ENCODE results near the gene CELF5.

The CELF5 gene

DNA sequence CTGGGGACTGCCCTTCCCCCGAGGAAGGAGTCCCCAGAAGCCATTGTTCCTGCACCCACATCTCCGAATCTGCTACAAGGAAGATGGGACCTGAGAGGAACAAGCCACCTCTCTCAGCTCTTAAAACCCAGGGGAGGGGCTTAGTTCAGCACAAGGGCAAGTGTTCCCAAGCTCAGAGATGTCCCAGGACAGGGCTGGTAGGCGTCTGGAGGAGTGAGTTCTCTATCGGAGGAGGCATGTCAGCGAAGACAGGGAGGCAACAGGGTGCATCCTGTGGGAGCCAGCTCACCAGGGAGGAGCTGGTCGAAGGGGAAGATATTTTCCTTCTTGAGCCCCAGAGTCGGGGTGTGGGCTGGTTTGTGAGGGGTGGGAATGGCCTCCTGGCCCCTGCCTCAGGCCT is 54.8 kb downstream of the CELF5 start:
- no peak for DNase-seq (ENCODE audit: low spot score)
- Histone ChIP-seq H3K4me1 (ENCODE audit: control insufficient read depth in 2 of 2, insufficient read depth in 1 of 2, low read depth in 1 of 2, low read length in 2 of 2) (peaks cover 7 to 16% of the 10 kb centered on the region in 2 donors), H3K18ac (ENCODE audit: low read length) (no peak overlapping the region), H3K9me3 (replicated peaks in 1 of 2; ENCODE audit: control insufficient read depth in 2 of 2, insufficient read depth in 1 of 2, low read depth in 1 of 2, low read length in 2 of 2) (no peaks in the 10 kb centered on the region), H2BK12ac (ENCODE audit: low read length) (no peak overlapping the region), H2BK15ac (ENCODE audit: low read length) (no peak overlapping the region), H2BK5ac (ENCODE audit: low read length) (no peak overlapping the region), H2BK120ac (ENCODE audit: low read depth, low read length) (no peak overlapping the region), H3K79me1 (ENCODE audit: low read depth, low read length) (no peaks in the 10 kb centered on the region), H3K14ac (ENCODE audit: low read length) (no peak overlapping the region), H3K23ac (ENCODE audit: low read depth, low read length, poor library complexity) (no peak overlapping the region), H3K27ac (replicated peaks; ENCODE audit: low read length) (no peak overlapping the region), H3K4me3 (ENCODE audit: low read length in 2 of 2) (no peak overlapping the region), H3K36me3 (replicated peaks in 1 of 2; ENCODE audit: control insufficient read depth in 2 of 2, insufficient read depth in 2 of 2, low read length in 2 of 2) (peaks cover 0 to 3% of the 10 kb centered on the region in 2 donors), H2AK5ac (ENCODE audit: low read depth, low read length) (no peak overlapping the region), H4K91ac (ENCODE audit: low read depth, low read length, poor library complexity) (no peak overlapping the region), H3K4me2 (ENCODE audit: insufficient read depth, low read length, poor library complexity, severe bottlenecking) (no peak overlapping the region), H4K8ac (ENCODE audit: low read depth, low read length) (no peak overlapping the region), H3K27me3 (ENCODE audit: control insufficient read depth in 3 of 3, insufficient read depth in 3 of 3, low read depth in 1 of 3, low read length in 3 of 3) (no peaks in the 10 kb centered on the region), H2AFZ (ENCODE audit: low read length) (no peak overlapping the region), H3K9ac (ENCODE audit: low read depth, low read length, poor library complexity) (no peak overlapping the region), H3K4ac (ENCODE audit: low read length) (no peak overlapping the region)
- WGBS, 2 donors (ENCODE audit: extremely low coverage in 2 of 2, insufficient read length in 2 of 2, insufficient replicate concordance in 1 of 2), result no CpG with 5 or more reads among the region's 7 CpGs

DNA sequence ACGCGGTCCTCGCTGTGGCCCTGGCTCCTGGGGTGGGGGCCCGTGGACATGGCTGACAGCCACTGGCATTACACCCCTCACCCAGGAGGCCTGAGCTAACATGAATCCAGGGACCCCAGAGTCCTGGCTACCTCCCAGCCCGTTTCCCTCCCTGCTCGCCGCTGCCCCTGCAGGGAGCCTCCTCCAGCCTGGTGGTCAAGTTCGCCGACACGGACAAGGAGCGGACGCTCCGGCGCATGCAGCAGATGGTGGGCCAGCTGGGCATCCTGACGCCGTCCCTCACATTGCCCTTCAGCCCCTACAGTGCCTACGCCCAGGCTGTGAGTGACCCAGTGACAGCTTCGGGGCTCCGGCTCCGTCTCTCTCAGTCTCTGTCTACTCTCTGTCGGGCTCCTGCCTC is 56.6 kb downstream of the CELF5 start:
- Histone ChIP-seq H3K23ac (ENCODE audit: low read depth, low read length, poor library complexity) (no peak overlapping the region), H2BK120ac (ENCODE audit: low read depth, low read length) (no peak overlapping the region), H2AK5ac (ENCODE audit: low read depth, low read length) (no peak overlapping the region), H3K4me1 (ENCODE audit: control insufficient read depth in 2 of 2, insufficient read depth in 1 of 2, low read depth in 1 of 2, low read length in 2 of 2) (peaks cover 3 to 7% of the 10 kb centered on the region in 2 donors), H3K27me3 (ENCODE audit: control insufficient read depth in 3 of 3, insufficient read depth in 3 of 3, low read depth in 1 of 3, low read length in 3 of 3) (no peaks in the 10 kb centered on the region), H3K4me2 (ENCODE audit: insufficient read depth, low read length, poor library complexity, severe bottlenecking) (no peak overlapping the region), H3K27ac (replicated peaks; ENCODE audit: low read length) (no peak overlapping the region), H3K36me3 (replicated peaks in 1 of 2; ENCODE audit: control insufficient read depth in 2 of 2, insufficient read depth in 2 of 2, low read length in 2 of 2) (peaks cover 0 to 3% of the 10 kb centered on the region in 2 donors), H3K9ac (ENCODE audit: low read depth, low read length, poor library complexity) (no peak overlapping the region), H4K8ac (ENCODE audit: low read depth, low read length) (no peak overlapping the region), H2BK5ac (ENCODE audit: low read length) (no peak overlapping the region), H3K4me3 (ENCODE audit: low read length in 2 of 2) (no peak overlapping the region), H3K79me1 (ENCODE audit: low read depth, low read length) (no peaks in the 10 kb centered on the region), H2AFZ (ENCODE audit: low read length) (no peak overlapping the region), H3K4ac (ENCODE audit: low read length) (no peak overlapping the region), H2BK12ac (ENCODE audit: low read length) (no peak overlapping the region), H3K14ac (ENCODE audit: low read length) (no peak overlapping the region), H2BK15ac (ENCODE audit: low read length) (no peak overlapping the region), H4K91ac (ENCODE audit: low read depth, low read length, poor library complexity) (no peak overlapping the region), H3K9me3 (replicated peaks in 1 of 2; ENCODE audit: control insufficient read depth in 2 of 2, insufficient read depth in 1 of 2, low read depth in 1 of 2, low read length in 2 of 2) (no peaks in the 10 kb centered on the region), H3K18ac (ENCODE audit: low read length) (no peak overlapping the region)
- WGBS, 2 donors (ENCODE audit: extremely low coverage in 2 of 2, insufficient read length in 2 of 2, insufficient replicate concordance in 1 of 2), result no CpG with 5 or more reads among the region's 21 CpGs
- no peak for DNase-seq (ENCODE audit: low spot score)

DNA sequence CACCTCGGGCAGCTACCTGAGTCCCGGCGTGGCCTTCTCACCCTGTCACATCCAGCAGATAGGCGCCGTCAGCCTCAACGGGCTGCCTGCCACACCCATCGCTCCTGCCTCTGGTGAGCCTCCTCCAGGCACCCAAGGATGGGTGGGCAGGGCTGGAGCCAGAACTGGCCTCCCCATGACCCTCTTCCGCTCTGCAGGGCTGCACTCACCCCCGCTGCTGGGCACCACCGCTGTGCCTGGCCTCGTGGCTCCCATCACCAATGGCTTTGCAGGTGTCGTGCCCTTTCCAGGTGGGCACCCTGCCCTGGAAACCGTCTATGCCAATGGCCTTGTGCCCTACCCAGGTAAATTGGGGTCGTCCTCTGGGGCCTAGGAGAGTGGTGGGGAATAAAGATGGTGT is 57.7 kb downstream of the CELF5 start:
- H3K36me3 ChIP-seq (replicated peaks in 1 of 2; ENCODE audit: control insufficient read depth in 2 of 2, insufficient read depth in 2 of 2, low read length in 2 of 2), result peaks cover 0 to 3% of the 10 kb centered on the region in 2 donors
- H3K4me3 ChIP-seq (ENCODE audit: low read length in 2 of 2), result no peak overlapping the region
- H2AFZ ChIP-seq (ENCODE audit: low read length), result no peak overlapping the region
- DNase-seq (ENCODE audit: low spot score), result no peak
- no peaks in the 10 kb centered on the region for H3K79me1 ChIP-seq (ENCODE audit: low read depth, low read length)
- H2BK120ac ChIP-seq (ENCODE audit: low read depth, low read length), result no peak overlapping the region
- peak overlapping the region; percentile 13 for H3K9ac ChIP-seq (ENCODE audit: low read depth, low read length, poor library complexity)
- no peak overlapping the region for H3K27ac ChIP-seq (replicated peaks; ENCODE audit: low read length)
- no peak overlapping the region for H4K8ac ChIP-seq (ENCODE audit: low read depth, low read length)
- H3K4me2 ChIP-seq (ENCODE audit: insufficient read depth, low read length, poor library complexity, severe bottlenecking), result no peak overlapping the region
- H2AK5ac ChIP-seq (ENCODE audit: low read depth, low read length), result no peak overlapping the region
- H3K18ac ChIP-seq (ENCODE audit: low read length), result no peak overlapping the region
- peak overlapping the region; percentile 58 for H3K23ac ChIP-seq (ENCODE audit: low read depth, low read length, poor library complexity)
- no peak overlapping the region for H4K91ac ChIP-seq (ENCODE audit: low read depth, low read length, poor library complexity)
- no CpG with 5 or more reads among the region's 14 CpGs for WGBS, 2 donors (ENCODE audit: extremely low coverage in 2 of 2, insufficient read length in 2 of 2, insufficient replicate concordance in 1 of 2)
- no peak overlapping the region for H2BK15ac ChIP-seq (ENCODE audit: low read length)
- no peak overlapping the region for H3K14ac ChIP-seq (ENCODE audit: low read length)
- H3K9me3 ChIP-seq (replicated peaks in 1 of 2; ENCODE audit: control insufficient read depth in 2 of 2, insufficient read depth in 1 of 2, low read depth in 1 of 2, low read length in 2 of 2), result no peaks in the 10 kb centered on the region
- peaks cover 4 to 7% of the 10 kb centered on the region in 2 donors for H3K4me1 ChIP-seq (ENCODE audit: control insufficient read depth in 2 of 2, insufficient read depth in 1 of 2, low read depth in 1 of 2, low read length in 2 of 2)
- H3K27me3 ChIP-seq (ENCODE audit: control insufficient read depth in 3 of 3, insufficient read depth in 3 of 3, low read depth in 1 of 3, low read length in 3 of 3), result no peaks in the 10 kb centered on the region
- no peak overlapping the region for H2BK12ac ChIP-seq (ENCODE audit: low read length)
- H2BK5ac ChIP-seq (ENCODE audit: low read length), result no peak overlapping the region
- no peak overlapping the region for H3K4ac ChIP-seq (ENCODE audit: low read length)

DNA sequence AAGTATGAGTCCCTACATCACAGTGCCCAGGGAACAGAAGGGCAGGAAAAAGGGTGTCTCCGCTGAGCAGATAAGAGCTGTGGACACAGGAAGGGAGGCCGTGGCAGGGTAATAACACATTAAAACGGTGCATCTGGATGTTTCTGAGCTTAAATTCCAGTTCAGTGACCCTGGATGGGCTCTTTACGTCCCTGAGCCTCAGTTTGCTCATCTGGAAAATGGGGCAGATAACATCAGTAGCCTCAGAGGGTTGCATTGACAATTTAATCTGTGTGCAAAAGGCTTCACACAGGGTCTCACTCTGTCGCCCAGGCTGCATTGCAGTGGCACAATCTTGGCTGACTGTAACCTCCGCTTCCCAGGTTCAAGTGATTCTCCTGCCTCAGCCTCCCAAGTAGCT is 58.1 kb downstream of the CELF5 start:
- Histone ChIP-seq H3K4me3 (ENCODE audit: low read length in 2 of 2) (no peak overlapping the region), H3K9ac (ENCODE audit: low read depth, low read length, poor library complexity) (no peak overlapping the region), H3K4me2 (ENCODE audit: insufficient read depth, low read length, poor library complexity, severe bottlenecking) (no peak overlapping the region), H4K8ac (ENCODE audit: low read depth, low read length) (no peak overlapping the region), H2BK12ac (ENCODE audit: low read length) (no peak overlapping the region), H3K9me3 (replicated peaks in 1 of 2; ENCODE audit: control insufficient read depth in 2 of 2, insufficient read depth in 1 of 2, low read depth in 1 of 2, low read length in 2 of 2) (no peaks in the 10 kb centered on the region), H2BK5ac (ENCODE audit: low read length) (no peak overlapping the region), H4K91ac (ENCODE audit: low read depth, low read length, poor library complexity) (no peak overlapping the region), H3K4ac (ENCODE audit: low read length) (no peak overlapping the region), H2AFZ (ENCODE audit: low read length) (no peak overlapping the region), H2BK15ac (ENCODE audit: low read length) (no peak overlapping the region), H2BK120ac (ENCODE audit: low read depth, low read length) (no peak overlapping the region), H3K4me1 (ENCODE audit: control insufficient read depth in 2 of 2, insufficient read depth in 1 of 2, low read depth in 1 of 2, low read length in 2 of 2) (peaks cover 4 to 5% of the 10 kb centered on the region in 2 donors), H3K27ac (replicated peaks; ENCODE audit: low read length) (no peak overlapping the region), H3K14ac (ENCODE audit: low read length) (no peak overlapping the region), H3K79me1 (ENCODE audit: low read depth, low read length) (no peaks in the 10 kb centered on the region), H3K27me3 (ENCODE audit: control insufficient read depth in 3 of 3, insufficient read depth in 3 of 3, low read depth in 1 of 3, low read length in 3 of 3) (no peaks in the 10 kb centered on the region), H3K18ac (ENCODE audit: low read length) (no peak overlapping the region), H3K23ac (ENCODE audit: low read depth, low read length, poor library complexity) (no peak overlapping the region), H2AK5ac (ENCODE audit: low read depth, low read length) (no peak overlapping the region), H3K36me3 (replicated peaks in 1 of 2; ENCODE audit: control insufficient read depth in 2 of 2, insufficient read depth in 2 of 2, low read length in 2 of 2) (peaks cover 0 to 3% of the 10 kb centered on the region in 2 donors)
- DNase-seq (ENCODE audit: low spot score), result no peak
- no CpG with 5 or more reads among the region's 6 CpGs for WGBS, 2 donors (ENCODE audit: extremely low coverage in 2 of 2, insufficient read length in 2 of 2, insufficient replicate concordance in 1 of 2)
